GM19328 (cell line): Measurements from ENCODE around the gene PARG.
"Not testable (repeated sequence)": the region's sequence is repeated elsewhere in the genome, so short reads cannot be mapped to it uniquely, and the experiment has no call there.

Experiments used
- ATAC-seq: cut with Tn5 transposase; IDR thresholded peaks from one replicate; pipeline ENCODE4 v1.9.1; 2021; ENCODE audit warnings: mild to moderate bottlenecking, moderate library complexity; ENCODE audit not compliant: unreplicated experiment

The PARG gene

GRCh38 chr10:49941447-49942338, at the start of gene PARG, which contains the start of gene TIMM23B:
Gene PARG, minus strand, starts transcription at chr10:49942027. Its CDS starts 302 bp downstream, at chr10:49941725.
Gene TIMM23B, plus strand, starts transcription at chr10:49942053. Its CDS starts 142 bp downstream, at chr10:49942195.
- peak; percentile 57 for ATAC-seq

- not testable (repeated sequence) for ATAC-seq
Measured at GRCh38 chr10:49988376-49988775, 46.5 kb upstream of the PARG start, which contains the start of gene AGAP6. Gene AGAP6, plus strand, starts transcription at chr10:49988406. Its CDS starts 310 bp downstream, at chr10:49988716.

GRCh38 chr10:49987207-49987606, 45.4 kb upstream of the PARG start:
- ATAC-seq = not testable (repeated sequence)

- ATAC-seq = not testable (repeated sequence)
Measured at GRCh38 chr10:49977756-49978155, 35.9 kb upstream of the PARG start.

- not testable (repeated sequence) for ATAC-seq
Measured at GRCh38 chr10:49972094-49972493, 30.3 kb upstream of the PARG start.

GRCh38 chr10:49971466-49971865, 29.6 kb upstream of the PARG start:
- not testable (repeated sequence) for ATAC-seq

- not testable (repeated sequence) for ATAC-seq
Measured at GRCh38 chr10:49970331-49970857, 28.6 kb upstream of the PARG start.

- not testable (repeated sequence) for ATAC-seq
Measured at GRCh38 chr10:49953122-49953521, 11.3 kb upstream of the PARG start.

- not testable (repeated sequence) for ATAC-seq
Measured at GRCh38 chr10:49952006-49952405, 10.2 kb upstream of the PARG start.

GRCh38 chr10:49948737-49949136, 6.9 kb upstream of the PARG start:
- ATAC-seq = not testable (repeated sequence)

- ATAC-seq = peak; percentile 58
Measured at GRCh38 chr10:49948142-49948541, 6.3 kb upstream of the PARG start.

GRCh38 chr10:49943607-49944006, 1.8 kb upstream of the PARG start:
- ATAC-seq = not testable (repeated sequence)

GRCh38 chr10:49942339-49942705, 495 bp upstream of the PARG start:
- peak; percentile 11 for ATAC-seq

- ATAC-seq = not testable (repeated sequence)
Measured at GRCh38 chr10:49931959-49932728, 9.7 kb downstream of the PARG start.

GRCh38 chr10:49931276-49931675, 10.6 kb downstream of the PARG start:
- not testable (repeated sequence) for ATAC-seq

GRCh38 chr10:49923572-49923971, 18.3 kb downstream of the PARG start:
- ATAC-seq = not testable (repeated sequence)

GRCh38 chr10:49922041-49922440, 19.8 kb downstream of the PARG start:
- ATAC-seq = not testable (repeated sequence)

GRCh38 chr10:49917927-49918326, 23.9 kb downstream of the PARG start:
- ATAC-seq = not testable (repeated sequence)

GRCh38 chr10:49916451-49916850, 25.4 kb downstream of the PARG start:
- not testable (repeated sequence) for ATAC-seq

- not testable (repeated sequence) for ATAC-seq
Measured at GRCh38 chr10:49910295-49910694, 31.5 kb downstream of the PARG start.
